Daoy (cell line): ENCODE results near the gene HMGA1. TPM values are rescaled to one million over a fixed set of nuclear protein-coding genes. Genes with fewer than 3 reads are reported as not detected.

Source experiments
- DNase-seq: peaks from one replicate; pipeline ENCODE4 v3.0.0-alpha.2; 2015; ENCODE audit warnings: low read depth
- total RNA-seq: library from RNA; depleted of rRNA; stranded (reverse); fragments of >200 nt; shearing (Covaris generic); gene quantifications from 2 replicates; pipeline ENCODE4 v1.2.3, GENCODE V29; 2014; rRNA removed

HMGA1 gene
- total RNA-seq, 1 experiment from 2014 or later = 489 TPM

- no peak for DNase-seq
Measured at GRCh38 chr6:34292954-34293353, 56.3 kb downstream of the HMGA1 start.

GRCh38 chr6:34295721-34296120, 59.0 kb downstream of the HMGA1 start:
- DNase-seq = no peak

Other genes starting within 250 kb of the HMGA1 start
- gene GRM4, start 90.8 kb upstream of the HMGA1 start, total RNA-seq = 0.06 TPM in 1 of 2 replicates, not detected in the other
- gene SMIM29, start 12.1 kb downstream of the HMGA1 start, total RNA-seq = 53.3 and 58.3 TPM in 2 replicates
- 35.1 and 35.4 TPM in 2 replicates for gene NUDT3, start 155.8 kb downstream of the HMGA1 start, total RNA-seq
- gene RPS10, start 189.2 kb downstream of the HMGA1 start, total RNA-seq = 5,860 and 6,506 TPM in 2 replicates
- gene PACSIN1, start 229.2 kb downstream of the HMGA1 start, total RNA-seq = not detected in 2 replicates